ENCODE results near the gene MDM4. TPM values are rescaled to one million over a fixed set of nuclear protein-coding genes. Genes with fewer than 3 reads are reported as not detected.

The MDM4 gene
- polyA plus RNA-seq, 2 of the 4 experiments (the other 2 are of a cell fraction): 4.6 to 48.9 TPM

DNA sequence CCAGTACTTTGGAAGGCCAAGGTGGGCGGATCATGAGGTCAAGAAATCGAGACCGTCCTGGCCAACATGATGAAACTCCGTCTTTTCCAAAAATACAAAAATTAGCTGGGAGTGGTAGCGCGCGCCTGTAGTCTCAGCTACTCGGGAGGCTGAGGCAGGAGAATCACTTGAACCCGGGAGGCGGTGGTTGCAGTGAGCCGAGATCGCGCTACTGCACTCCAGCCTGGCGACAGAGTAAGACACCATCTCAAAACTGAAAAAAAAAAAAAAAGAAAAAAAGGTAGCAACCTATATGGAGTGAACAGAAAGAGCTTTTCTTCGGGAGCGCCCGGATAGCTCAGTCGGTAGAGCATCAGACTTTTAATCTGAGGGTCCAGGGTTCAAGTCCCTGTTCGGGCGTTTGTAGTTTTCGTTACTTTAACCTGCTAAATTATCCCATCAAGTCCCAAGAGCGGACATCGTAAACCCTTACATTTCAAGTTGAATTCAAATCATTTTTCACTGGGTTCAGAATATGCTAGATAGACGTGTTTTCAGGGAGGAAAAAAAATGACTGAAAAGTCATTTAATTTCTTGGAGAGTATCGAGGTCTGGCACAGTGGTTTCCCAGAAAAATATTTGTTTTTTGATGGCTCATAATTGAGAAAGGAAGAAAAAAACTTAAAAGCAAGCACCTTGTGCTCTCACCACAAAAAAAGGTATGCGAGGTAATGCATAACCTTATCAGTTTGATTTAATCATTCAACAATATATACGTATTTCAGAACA is 9.8 kb upstream of the MDM4 start:
- Histone ChIP-seq H3K4me3 (peak overlapping the region; percentile 53), H3K4me1 (peaks cover 21% of the 10 kb centered on the region), H3K27ac (peak overlapping the region; percentile 72 to 86), H3K9me3 (no peaks in the 10 kb centered on the region), H3K4me2 (peak overlapping the region; percentile 96)
- peak; percentile 62 to 93 for DNase-seq (ENCODE audit: low read depth in 1 of 2, low spot score in 1 of 2)
- TF ChIP-seq, protein P1, sequence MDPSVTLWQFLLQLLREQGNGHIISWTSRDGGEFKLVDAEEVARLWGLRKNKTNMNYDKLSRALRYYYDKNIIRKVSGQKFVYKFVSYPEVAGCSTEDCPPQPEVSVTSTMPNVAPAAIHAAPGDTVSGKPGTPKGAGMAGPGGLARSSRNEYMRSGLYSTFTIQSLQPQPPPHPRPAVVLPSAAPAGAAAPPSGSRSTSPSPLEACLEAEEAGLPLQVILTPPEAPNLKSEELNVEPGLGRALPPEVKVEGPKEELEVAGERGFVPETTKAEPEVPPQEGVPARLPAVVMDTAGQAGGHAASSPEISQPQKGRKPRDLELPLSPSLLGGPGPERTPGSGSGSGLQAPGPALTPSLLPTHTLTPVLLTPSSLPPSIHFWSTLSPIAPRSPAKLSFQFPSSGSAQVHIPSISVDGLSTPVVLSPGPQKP (IDR thresholded peaks at IDR 0.05; ENCODE audit: low read depth, low read length): no peak
- TF ChIP-seq EHF (CRISPR knock-in tag; IDR thresholded peaks at IDR 0.05): no peak
- no peak for TF ChIP-seq RCOR1 (IDR thresholded peaks at IDR 0.05; ENCODE audit: low read depth, low read length)
- TF ChIP-seq, protein P2, sequence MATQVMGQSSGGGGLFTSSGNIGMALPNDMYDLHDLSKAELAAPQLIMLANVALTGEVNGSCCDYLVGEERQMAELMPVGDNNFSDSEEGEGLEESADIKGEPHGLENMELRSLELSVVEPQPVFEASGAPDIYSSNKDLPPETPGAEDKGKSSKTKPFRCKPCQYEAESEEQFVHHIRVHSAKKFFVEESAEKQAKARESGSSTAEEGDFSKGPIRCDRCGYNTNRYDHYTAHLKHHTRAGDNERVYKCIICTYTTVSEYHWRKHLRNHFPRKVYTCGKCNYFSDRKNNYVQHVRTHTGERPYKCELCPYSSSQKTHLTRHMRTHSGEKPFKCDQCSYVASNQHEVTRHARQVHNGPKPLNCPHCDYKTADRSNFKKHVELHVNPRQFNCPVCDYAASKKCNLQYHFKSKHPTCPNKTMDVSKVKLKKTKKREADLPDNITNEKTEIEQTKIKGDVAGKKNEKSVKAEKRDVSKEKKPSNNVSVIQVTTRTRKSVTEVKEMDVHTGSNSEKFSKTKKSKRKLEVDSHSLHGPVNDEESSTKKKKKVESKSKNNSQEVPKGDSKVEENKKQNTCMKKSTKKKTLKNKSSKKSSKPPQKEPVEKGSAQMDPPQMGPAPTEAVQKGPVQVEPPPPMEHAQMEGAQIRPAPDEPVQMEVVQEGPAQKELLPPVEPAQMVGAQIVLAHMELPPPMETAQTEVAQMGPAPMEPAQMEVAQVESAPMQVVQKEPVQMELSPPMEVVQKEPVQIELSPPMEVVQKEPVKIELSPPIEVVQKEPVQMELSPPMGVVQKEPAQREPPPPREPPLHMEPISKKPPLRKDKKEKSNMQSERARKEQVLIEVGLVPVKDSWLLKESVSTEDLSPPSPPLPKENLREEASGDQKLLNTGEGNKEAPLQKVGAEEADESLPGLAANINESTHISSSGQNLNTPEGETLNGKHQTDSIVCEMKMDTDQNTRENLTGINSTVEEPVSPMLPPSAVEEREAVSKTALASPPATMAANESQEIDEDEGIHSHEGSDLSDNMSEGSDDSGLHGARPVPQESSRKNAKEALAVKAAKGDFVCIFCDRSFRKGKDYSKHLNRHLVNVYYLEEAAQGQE (IDR thresholded peaks at IDR 0.05): no peak; the same call in 1 of the 2 replicates
- peak; percentile 75; the same call in 1 of the 2 replicates for TF ChIP-seq HOXA7 (CRISPR knock-in tag; IDR thresholded peaks at IDR 0.05)
- TF ChIP-seq RARB (CRISPR knock-in tag; IDR thresholded peaks at IDR 0.05): peak; percentile 76; the same call in 1 of the 2 replicates
- TF ChIP-seq, protein P3, sequence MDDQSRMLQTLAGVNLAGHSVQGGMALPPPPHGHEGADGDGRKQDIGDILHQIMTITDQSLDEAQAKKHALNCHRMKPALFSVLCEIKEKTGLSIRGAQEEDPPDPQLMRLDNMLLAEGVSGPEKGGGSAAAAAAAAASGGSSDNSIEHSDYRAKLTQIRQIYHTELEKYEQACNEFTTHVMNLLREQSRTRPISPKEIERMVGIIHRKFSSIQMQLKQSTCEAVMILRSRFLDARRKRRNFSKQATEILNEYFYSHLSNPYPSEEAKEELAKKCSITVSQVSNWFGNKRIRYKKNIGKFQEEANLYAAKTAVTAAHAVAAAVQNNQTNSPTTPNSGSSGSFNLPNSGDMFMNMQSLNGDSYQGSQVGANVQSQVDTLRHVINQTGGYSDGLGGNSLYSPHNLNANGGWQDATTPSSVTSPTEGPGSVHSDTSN (IDR thresholded peaks at IDR 0.05): no peak
- TF ChIP-seq GATA3 (IDR thresholded peaks at IDR 0.05; ENCODE audit: borderline replicate concordance): no peak
- peak; percentile 85 for TF ChIP-seq SREBF2 (IDR thresholded peaks at IDR 0.05)
- no peak for TF ChIP-seq FOXS1 (CRISPR knock-in tag; IDR thresholded peaks at IDR 0.05)
- TF ChIP-seq, protein P4, sequence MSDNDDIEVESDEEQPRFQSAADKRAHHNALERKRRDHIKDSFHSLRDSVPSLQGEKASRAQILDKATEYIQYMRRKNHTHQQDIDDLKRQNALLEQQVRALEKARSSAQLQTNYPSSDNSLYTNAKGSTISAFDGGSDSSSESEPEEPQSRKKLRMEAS (IDR thresholded peaks at IDR 0.05): peak; percentile 10; the same call in 1 of the 2 replicates
- TF ChIP-seq JUN (IDR thresholded peaks at IDR 0.05): no peak
- TF ChIP-seq MAFK (IDR thresholded peaks at IDR 0.05; ENCODE audit: partially characterized antibody): peak; percentile 50
- no peak for TF ChIP-seq PHF8 (IDR thresholded peaks at IDR 0.05; ENCODE audit: borderline replicate concordance, low read depth)
- no peak for TF ChIP-seq CBX2 (IDR thresholded peaks at IDR 0.05; ENCODE audit: borderline replicate concordance, low read depth)
- no peak for TF ChIP-seq NR3C1 (IDR thresholded peaks at IDR 0.05)
- TF ChIP-seq HOXB5 (CRISPR knock-in tag; IDR thresholded peaks at IDR 0.05): no peak
- no peak for TF ChIP-seq FOSL2 (IDR thresholded peaks at IDR 0.05)
- no peak for TF ChIP-seq FOSL2 (CRISPR knock-in tag; IDR thresholded peaks at IDR 0.05)
- peak; percentile 83 for TF ChIP-seq TFCP2L1 (CRISPR knock-in tag; IDR thresholded peaks at IDR 0.05)
- no peak for TF ChIP-seq POLR2A (IDR thresholded peaks at IDR 0.05; ENCODE audit: low read length)
- 0 out of 2 replicates have a peak, but pooled peaks have one; percentile 18 for TF ChIP-seq TP53 (CRISPR knock-in tag; IDR thresholded peaks at IDR 0.05)
- TF ChIP-seq CHD4 (IDR thresholded peaks at IDR 0.05; ENCODE audit: borderline replicate concordance): no peak
- no peak for TF ChIP-seq ZC3H11A (IDR thresholded peaks at IDR 0.05)
- TF ChIP-seq HEYL (CRISPR knock-in tag; IDR thresholded peaks at IDR 0.05): no peak
- no peak for TF ChIP-seq EHMT2 (IDR thresholded peaks at IDR 0.05; ENCODE audit: low read depth)
- no peak for TF ChIP-seq BHLHE40 (IDR thresholded peaks at IDR 0.05; ENCODE audit: low read depth, low read length)
- no peak for TF ChIP-seq RFX5 (IDR thresholded peaks at IDR 0.05)
- TF ChIP-seq CEBPB (IDR thresholded peaks at IDR 0.05): 0 out of 4 replicates have a peak, but pooled peaks of 1 of the 2 experiments have one; percentile 19
- TF ChIP-seq JUNB (IDR thresholded peaks at IDR 0.05): no peak
- no peak for TF ChIP-seq KDM5A (IDR thresholded peaks at IDR 0.05)
- TF ChIP-seq ZNF302 (CRISPR knock-in tag; IDR thresholded peaks at IDR 0.05): no peak
- 0 out of 2 replicates have a peak, but pooled peaks have one; percentile 22 for TF ChIP-seq KDM1A (IDR thresholded peaks at IDR 0.05; ENCODE audit: low read depth)
- TF ChIP-seq FOSB (CRISPR knock-in tag; IDR thresholded peaks at IDR 0.05): no peak
- no peak for FAIRE-seq
- WGBS (ENCODE audit: missing lambda C conversion rate): 2% methylated on average over 27 of the region's 27 CpGs
- CTCF ChIA-PET: interaction anchor here (0.9 to 20.5 kb wide), 15 partner anchors 9 to 301 kb away, joined by 3 to 530 read pairs (median 12); partner anchors contain the start of genes MDM4 and PIK3C2B
- POLR2A ChIA-PET: interaction anchor here (1.1 to 4.0 kb wide), 6 partner anchors 10 to 129 kb away, joined by 4 to 87 read pairs (median 11); partner anchors contain the start of genes MDM4 and PIK3C2B
- ATAC-seq: peak; percentile 83 to 87

Data from A549 (cell line).